GM12873 (cell line): ENCODE measurements around the gene PFKP.

Experiments
- TF ChIP-seq, protein P1 (sequence below): IDR thresholded peaks from 2 replicates; pipeline ENCODE4 v1.5.1; 2012; ENCODE audit warnings: low read depth, mild to moderate bottlenecking, moderate library complexity, low read length, control low read depth; ENCODE audit not compliant: insufficient read depth; ENCODE audit errors: missing control alignments

PFKP gene

DNA sequence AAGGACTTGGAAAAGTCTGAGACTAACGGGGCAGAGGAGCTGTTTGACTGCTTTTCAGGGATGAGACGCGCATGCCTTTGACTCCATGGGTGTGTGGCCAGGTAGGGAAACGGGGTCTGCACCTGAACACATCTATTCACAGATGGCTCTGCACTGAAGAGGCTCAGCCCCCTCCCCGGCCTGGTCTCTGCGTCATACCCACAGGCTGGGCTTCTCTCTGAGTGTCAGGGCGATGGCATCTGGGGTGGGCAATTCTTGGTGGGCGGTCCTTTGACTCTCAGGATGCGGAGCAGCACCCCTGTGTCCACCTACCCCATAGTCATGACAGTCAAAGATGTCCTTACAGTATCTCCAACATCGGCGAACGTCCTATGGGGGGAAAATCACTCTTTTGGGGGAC is 23.0 kb downstream of the PFKP start:
- TF ChIP-seq, protein P1, sequence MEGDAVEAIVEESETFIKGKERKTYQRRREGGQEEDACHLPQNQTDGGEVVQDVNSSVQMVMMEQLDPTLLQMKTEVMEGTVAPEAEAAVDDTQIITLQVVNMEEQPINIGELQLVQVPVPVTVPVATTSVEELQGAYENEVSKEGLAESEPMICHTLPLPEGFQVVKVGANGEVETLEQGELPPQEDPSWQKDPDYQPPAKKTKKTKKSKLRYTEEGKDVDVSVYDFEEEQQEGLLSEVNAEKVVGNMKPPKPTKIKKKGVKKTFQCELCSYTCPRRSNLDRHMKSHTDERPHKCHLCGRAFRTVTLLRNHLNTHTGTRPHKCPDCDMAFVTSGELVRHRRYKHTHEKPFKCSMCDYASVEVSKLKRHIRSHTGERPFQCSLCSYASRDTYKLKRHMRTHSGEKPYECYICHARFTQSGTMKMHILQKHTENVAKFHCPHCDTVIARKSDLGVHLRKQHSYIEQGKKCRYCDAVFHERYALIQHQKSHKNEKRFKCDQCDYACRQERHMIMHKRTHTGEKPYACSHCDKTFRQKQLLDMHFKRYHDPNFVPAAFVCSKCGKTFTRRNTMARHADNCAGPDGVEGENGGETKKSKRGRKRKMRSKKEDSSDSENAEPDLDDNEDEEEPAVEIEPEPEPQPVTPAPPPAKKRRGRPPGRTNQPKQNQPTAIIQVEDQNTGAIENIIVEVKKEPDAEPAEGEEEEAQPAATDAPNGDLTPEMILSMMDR: no peak

DNA sequence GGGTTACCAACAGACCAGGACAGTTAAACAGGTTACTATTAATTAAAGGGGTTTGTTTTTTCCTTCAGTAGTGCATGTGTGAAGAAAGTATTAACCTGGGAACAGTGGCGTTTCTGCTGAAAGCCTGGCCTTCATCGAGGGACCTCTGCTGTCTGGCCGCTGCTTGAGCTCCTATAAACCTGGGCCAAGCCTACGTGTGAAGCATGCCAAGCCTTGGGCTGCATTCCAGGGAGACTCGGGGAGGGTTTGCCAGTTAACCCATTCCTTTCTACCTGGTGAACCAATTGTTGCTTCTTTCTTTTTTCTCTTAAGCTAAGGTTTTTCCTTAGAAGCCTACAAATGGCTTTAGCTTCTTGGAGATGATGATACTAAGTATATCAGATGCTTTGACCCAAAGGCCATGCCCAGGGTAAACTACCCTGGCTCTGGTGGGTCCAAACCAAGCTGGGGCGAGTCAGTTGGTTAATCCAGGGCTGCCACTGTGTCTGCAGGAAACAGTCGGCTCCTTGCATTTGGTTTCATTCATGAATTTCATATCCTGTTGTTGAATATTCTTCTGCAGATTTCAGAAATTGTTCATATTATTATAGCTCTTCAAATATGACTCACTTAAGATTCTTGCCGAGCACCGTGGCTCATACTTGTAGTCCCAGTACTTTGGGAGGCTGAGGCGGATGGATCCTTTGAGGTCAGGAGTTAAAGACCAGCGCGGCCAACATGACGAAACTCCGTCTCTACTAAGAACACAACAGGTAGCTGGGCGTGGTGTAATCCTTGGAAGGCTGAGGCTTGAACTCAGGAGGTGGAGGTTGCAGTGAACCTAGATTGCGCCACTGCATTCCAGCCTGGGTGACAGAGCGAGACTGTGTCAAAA is 23.8 kb downstream of the PFKP start:
- TF ChIP-seq, protein P1: no peak

DNA sequence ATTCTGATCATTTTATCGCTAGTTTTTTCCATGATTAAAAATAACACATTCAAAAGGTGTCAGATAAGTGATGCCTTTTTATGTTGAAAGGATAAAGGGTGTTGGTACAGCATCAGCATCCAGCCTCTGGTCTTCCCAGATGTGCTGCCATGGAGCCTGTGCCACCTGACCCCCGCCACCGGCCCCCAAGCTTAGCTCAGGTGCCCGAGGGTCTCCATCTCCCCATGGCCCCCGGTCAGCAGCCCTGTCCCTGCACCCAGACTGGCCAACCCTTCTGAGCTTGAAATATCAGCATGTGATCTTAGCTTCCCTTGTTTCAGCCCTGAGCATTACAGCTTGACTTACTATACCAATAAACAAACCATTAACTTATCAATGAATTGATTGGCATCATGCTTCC is 24.6 kb downstream of the PFKP start:
- TF ChIP-seq, protein P1: no peak

DNA sequence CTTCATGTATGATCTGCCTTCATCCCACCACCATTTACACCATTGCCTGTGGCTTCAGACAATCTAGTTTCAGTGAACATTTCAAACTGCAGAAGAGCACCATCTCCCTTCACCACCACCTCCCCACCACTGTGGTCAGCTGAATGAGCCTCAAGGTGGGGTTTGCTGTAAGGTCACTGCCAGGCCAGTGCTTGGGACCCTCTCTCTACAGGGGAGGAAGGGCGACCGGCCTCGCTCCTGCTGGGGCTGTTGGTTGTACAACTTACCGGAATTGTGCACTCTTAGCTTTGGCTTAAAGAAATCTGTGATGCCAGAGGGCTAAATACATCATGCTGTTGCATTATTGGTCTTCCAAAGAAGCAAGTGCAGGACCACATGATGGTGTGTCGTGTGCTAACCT is 26.6 kb downstream of the PFKP start:
- TF ChIP-seq, protein P1: no peak

DNA sequence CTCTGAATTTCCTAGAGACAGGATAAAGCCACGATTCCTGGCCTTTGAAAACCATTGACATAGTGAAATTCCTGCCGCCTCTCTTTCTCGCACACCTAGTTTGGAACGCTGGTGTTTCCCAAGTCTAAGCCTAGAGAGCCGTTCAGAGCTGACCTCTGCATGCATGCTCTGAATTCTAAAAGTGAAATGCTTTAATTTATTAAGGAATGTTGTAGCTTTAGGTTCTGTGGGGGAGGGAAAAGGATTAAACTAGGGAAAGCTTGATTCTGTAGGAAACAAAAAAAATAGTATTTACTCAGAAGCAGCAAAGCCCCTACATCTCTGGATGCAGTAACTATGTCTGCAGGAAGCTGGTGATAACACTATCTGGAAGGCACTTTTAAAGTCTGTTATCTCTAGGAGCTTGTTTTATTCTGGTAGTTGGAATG is 27.3 kb downstream of the PFKP start:
- TF ChIP-seq, protein P1: no peak

DNA sequence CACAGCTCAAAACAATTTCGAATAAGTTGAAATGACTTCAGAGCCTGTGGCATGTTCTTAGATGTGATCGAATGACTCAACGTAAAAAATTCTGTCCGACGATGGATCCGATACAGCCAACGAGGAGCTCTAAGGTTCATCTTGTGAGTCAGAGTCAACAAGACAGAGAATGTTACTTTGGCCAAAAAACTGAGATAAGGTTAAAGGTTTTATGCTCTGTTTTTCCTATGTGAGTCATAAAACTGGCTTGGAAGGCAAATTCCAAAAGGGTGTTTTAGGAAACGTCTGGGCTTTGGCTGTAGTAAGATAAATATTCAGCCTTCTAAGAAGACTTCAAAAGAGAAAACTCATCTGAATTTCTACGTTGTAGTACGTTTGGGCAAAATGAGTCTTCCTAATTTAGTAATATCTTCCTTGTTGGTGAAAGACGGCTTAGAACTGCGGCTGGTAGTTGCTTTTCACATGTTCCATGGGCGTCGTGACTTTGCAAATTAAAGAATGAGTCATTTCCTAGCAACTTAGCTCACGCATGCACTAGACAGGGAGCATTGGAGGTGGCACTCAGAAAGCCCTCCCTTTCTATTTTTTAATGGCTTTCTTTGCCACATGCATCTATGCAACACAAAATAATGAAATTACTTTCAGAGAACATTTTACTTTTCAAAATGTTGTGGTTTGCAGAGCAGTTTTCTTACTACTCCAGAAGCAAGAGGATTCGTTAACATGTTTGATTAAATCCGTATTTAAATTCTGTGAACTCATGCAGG is 28.2 kb downstream of the PFKP start:
- TF ChIP-seq, protein P1: no peak

DNA sequence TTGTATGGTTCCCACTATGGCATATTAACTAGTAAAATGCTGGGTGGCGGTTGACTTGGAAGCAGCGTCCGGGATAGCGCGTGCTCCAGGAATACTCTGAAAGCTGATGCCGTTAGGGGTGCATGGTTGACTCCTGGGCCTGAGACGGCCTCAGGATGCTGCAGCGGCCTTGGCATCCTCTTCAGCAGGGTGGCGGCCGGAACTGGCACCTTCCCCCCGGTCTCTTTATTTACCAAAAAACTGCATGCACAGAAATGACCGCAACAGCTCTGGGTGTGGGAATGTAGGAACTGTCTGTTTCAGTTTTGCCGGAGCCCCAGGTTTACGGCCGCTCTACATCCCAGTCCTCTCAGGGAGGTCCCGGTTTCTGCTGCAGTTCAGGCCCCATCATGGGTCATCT is 28.8 kb downstream of the PFKP start:
- TF ChIP-seq, protein P1: no peak
